ENCODE data around the gene YWHAG. TPM values are rescaled to one million over a fixed set of nuclear protein-coding genes. Genes with fewer than 3 reads are reported as not detected.
"Not testable (repeated sequence)": the region's sequence is repeated elsewhere in the genome, so short reads cannot be mapped to it uniquely, and the experiment has no call there.

YWHAG gene
- total RNA-seq, 1 experiment from 2014 or later: 113 TPM

- in situ Hi-C loops (cut with HindIII; ENCODE audit: low sequenced_read_pairs): no loop called here
- no peak for DNase-seq (ENCODE audit: low spot score)
Observed at GRCh38 chr7:76354516-76354915, 4.3 kb downstream of the YWHAG start.

GRCh38 chr7:76353744-76354143 lies 5.0 kb downstream of the YWHAG start:
- in situ Hi-C loops (cut with HindIII; ENCODE audit: low sequenced_read_pairs): no loop called here
- no peak for DNase-seq (ENCODE audit: low spot score)

- in situ Hi-C loops (cut with HindIII; ENCODE audit: low sequenced_read_pairs): no loop called here
- no peak for DNase-seq (ENCODE audit: low spot score)
Observed at GRCh38 chr7:76352193-76352592, 6.6 kb downstream of the YWHAG start.

GRCh38 chr7:76351372-76351771 lies 7.4 kb downstream of the YWHAG start:
- in situ Hi-C loops (cut with HindIII; ENCODE audit: low sequenced_read_pairs): no loop called here
- DNase-seq (ENCODE audit: low spot score): no peak

GRCh38 chr7:76349313-76349885 lies 9.4 kb downstream of the YWHAG start:
- in situ Hi-C loops (cut with HindIII; ENCODE audit: low sequenced_read_pairs): no loop called here
- DNase-seq (ENCODE audit: low spot score): no peak

GRCh38 chr7:76347710-76348109 lies 11.1 kb downstream of the YWHAG start:
- in situ Hi-C loops (cut with HindIII; ENCODE audit: low sequenced_read_pairs): no loop called here
- DNase-seq (ENCODE audit: low spot score): no peak

GRCh38 chr7:76346778-76347177 lies 12.0 kb downstream of the YWHAG start:
- no peak for DNase-seq (ENCODE audit: low spot score)
- in situ Hi-C loops (cut with HindIII; ENCODE audit: low sequenced_read_pairs): no loop called here

- in situ Hi-C loops (cut with HindIII; ENCODE audit: low sequenced_read_pairs): no loop called here
- DNase-seq (ENCODE audit: low spot score): no peak
Observed at GRCh38 chr7:76346097-76346496, 12.7 kb downstream of the YWHAG start.

- in situ Hi-C loops (cut with HindIII; ENCODE audit: low sequenced_read_pairs): no loop called here
- DNase-seq (ENCODE audit: low spot score): no peak
Observed at GRCh38 chr7:76343931-76344321, 14.9 kb downstream of the YWHAG start.

GRCh38 chr7:76343294-76343930 lies 15.4 kb downstream of the YWHAG start:
- in situ Hi-C loops (cut with HindIII; ENCODE audit: low sequenced_read_pairs): no loop called here
- no peak for DNase-seq (ENCODE audit: low spot score)

GRCh38 chr7:76342222-76342621 lies 16.6 kb downstream of the YWHAG start:
- DNase-seq (ENCODE audit: low spot score): no peak
- in situ Hi-C loops (cut with HindIII; ENCODE audit: low sequenced_read_pairs): no loop called here

- DNase-seq (ENCODE audit: low spot score): no peak
- in situ Hi-C loops (cut with HindIII; ENCODE audit: low sequenced_read_pairs): no loop called here
Observed at GRCh38 chr7:76340617-76341131, 18.1 kb downstream of the YWHAG start.

- in situ Hi-C loops (cut with HindIII; ENCODE audit: low sequenced_read_pairs): no loop called here
- no peak for DNase-seq (ENCODE audit: low spot score)
Observed at GRCh38 chr7:76338298-76339084, 20.3 kb downstream of the YWHAG start.

- in situ Hi-C loops (cut with HindIII; ENCODE audit: low sequenced_read_pairs): no loop called here
Observed at GRCh38 chr7:76337147-76337546, 21.6 kb downstream of the YWHAG start.

GRCh38 chr7:76336094-76336493 lies 22.7 kb downstream of the YWHAG start:
- no peak for DNase-seq (ENCODE audit: low spot score)
- in situ Hi-C loops (cut with HindIII; ENCODE audit: low sequenced_read_pairs): no loop called here

More at GRCh38 chr7:76337147-76337546, 21.6 kb downstream of the YWHAG start:
- no peak for DNase-seq (ENCODE audit: low spot score)

- in situ Hi-C loops (cut with HindIII; ENCODE audit: low sequenced_read_pairs): not testable (repeated sequence)
Observed at GRCh38 chr7:76335417-76335816, 23.4 kb downstream of the YWHAG start.

GRCh38 chr7:76334320-76334967 lies 24.3 kb downstream of the YWHAG start:
- in situ Hi-C loops (cut with HindIII; ENCODE audit: low sequenced_read_pairs): no loop called here
- no peak for DNase-seq (ENCODE audit: low spot score)

More at GRCh38 chr7:76335417-76335816, 23.4 kb downstream of the YWHAG start:
- not testable (repeated sequence) for DNase-seq (ENCODE audit: low spot score)

- peak; percentile 48 for DNase-seq (ENCODE audit: low spot score)
- in situ Hi-C loops (cut with HindIII; ENCODE audit: low sequenced_read_pairs): no loop called here
Observed at GRCh38 chr7:76333511-76334101, 25.2 kb downstream of the YWHAG start.

- in situ Hi-C loops (cut with HindIII; ENCODE audit: low sequenced_read_pairs): no loop called here
- DNase-seq (ENCODE audit: low spot score): no peak
Observed at GRCh38 chr7:76332078-76332477, 26.7 kb downstream of the YWHAG start.

Measured in G401 (cell line).